Ishikawa (cell line): ENCODE data around the gene HDAC6.

ENCODE experiments used
- CEBPB ChIP-seq: IDR thresholded peaks from 2 replicates; pipeline ENCODE4 v1.6.1; 2012
- CREB1 ChIP-seq: IDR thresholded peaks from 2 replicates; pipeline ENCODE4 v1.6.1; 2012; ENCODE audit warnings: low read depth
- EGR1 ChIP-seq: IDR thresholded peaks from 2 replicates; pipeline ENCODE4 v1.6.1; 2012
- EP300 ChIP-seq: IDR thresholded peaks from 2 replicates; pipeline ENCODE4 v1.6.1; 2012; ENCODE audit warnings: borderline replicate concordance
- FOXM1 ChIP-seq: IDR thresholded peaks from 2 replicates; pipeline ENCODE4 v1.6.1; 2012; ENCODE audit warnings: low read depth, borderline replicate concordance
- NFIC ChIP-seq: IDR thresholded peaks from 2 replicates; pipeline ENCODE4 v1.6.1; 2012
- RAD21 ChIP-seq: IDR thresholded peaks from 2 replicates; pipeline ENCODE4 v1.6.1; 2012; ENCODE audit warnings: low read depth
- TAF1 ChIP-seq: IDR thresholded peaks from 2 replicates; pipeline ENCODE4 v1.6.1; 2012; ENCODE audit warnings: low read depth, mild to moderate bottlenecking
- TCF12 ChIP-seq: IDR thresholded peaks from 2 replicates; pipeline ENCODE4 v1.6.1; 2012; ENCODE audit warnings: low read depth
- TEAD4 ChIP-seq: IDR thresholded peaks from 2 replicates; pipeline ENCODE4 v1.6.1; 2012
- YY1 ChIP-seq: IDR thresholded peaks from 2 replicates; pipeline ENCODE4 v1.6.1; 2012; ENCODE audit warnings: low read depth
- ZBTB7A ChIP-seq: IDR thresholded peaks from 2 replicates; pipeline ENCODE4 v1.6.1; 2012; ENCODE audit warnings: low read depth
- TF ChIP-seq, protein P1 (sequence below): IDR thresholded peaks from 2 replicates; pipeline ENCODE4 v1.6.1; 2012; ENCODE audit warnings: low read depth, mild to moderate bottlenecking
- TF ChIP-seq, protein P2 (sequence below): IDR thresholded peaks from 2 replicates; pipeline ENCODE4 v1.6.1; 2012
- TF ChIP-seq, protein P3 (sequence below): IDR thresholded peaks from 2 replicates; pipeline ENCODE4 v1.6.1; 2012

HDAC6 gene

DNA sequence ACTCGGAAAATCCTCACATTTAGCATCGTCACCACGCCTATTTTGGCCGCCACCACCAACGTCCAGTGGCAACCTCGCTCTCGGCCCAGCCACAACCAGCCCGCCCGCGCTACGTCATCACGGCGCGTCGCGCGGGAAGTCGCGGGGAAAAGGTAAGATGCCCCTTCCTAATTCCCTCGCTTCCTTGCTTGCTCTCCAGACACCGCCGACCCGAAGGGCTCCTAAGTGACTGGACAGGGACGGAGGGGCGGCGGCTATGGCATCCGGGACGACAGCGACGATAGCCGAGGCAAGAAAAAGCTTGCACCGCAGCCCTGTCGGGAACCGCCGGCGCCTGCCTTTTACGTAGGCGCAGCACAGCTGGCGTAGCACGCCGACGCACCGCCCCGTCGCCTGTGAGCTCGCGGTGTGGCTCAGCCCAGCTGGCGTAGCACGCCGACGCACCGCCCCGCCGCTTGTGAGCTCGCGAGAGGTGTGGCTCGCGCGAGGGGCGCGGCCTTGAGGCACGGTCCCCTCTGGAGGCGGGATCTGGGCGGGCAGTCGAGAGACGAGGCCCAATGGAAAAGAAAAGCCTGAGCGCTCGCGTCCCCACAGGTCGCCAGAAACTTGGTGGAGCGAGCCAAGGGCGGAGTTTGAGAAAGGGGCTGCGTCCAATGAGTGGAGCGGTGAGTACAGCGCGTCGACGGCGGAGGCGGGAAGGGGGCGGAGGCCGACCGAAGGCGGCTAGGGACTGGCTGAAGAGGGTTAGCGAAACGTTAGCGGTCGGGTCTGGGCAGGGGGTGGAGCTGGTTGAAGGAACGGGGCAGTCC lies at the start of gene HDAC6:
HDAC6 (plus strand) TSS at position 788 of the 809 bp plus-strand sequence. CDS start 626 bp downstream, outside the sequence.
- TF ChIP-seq FOXM1: no peak
- TF ChIP-seq, protein P1, sequence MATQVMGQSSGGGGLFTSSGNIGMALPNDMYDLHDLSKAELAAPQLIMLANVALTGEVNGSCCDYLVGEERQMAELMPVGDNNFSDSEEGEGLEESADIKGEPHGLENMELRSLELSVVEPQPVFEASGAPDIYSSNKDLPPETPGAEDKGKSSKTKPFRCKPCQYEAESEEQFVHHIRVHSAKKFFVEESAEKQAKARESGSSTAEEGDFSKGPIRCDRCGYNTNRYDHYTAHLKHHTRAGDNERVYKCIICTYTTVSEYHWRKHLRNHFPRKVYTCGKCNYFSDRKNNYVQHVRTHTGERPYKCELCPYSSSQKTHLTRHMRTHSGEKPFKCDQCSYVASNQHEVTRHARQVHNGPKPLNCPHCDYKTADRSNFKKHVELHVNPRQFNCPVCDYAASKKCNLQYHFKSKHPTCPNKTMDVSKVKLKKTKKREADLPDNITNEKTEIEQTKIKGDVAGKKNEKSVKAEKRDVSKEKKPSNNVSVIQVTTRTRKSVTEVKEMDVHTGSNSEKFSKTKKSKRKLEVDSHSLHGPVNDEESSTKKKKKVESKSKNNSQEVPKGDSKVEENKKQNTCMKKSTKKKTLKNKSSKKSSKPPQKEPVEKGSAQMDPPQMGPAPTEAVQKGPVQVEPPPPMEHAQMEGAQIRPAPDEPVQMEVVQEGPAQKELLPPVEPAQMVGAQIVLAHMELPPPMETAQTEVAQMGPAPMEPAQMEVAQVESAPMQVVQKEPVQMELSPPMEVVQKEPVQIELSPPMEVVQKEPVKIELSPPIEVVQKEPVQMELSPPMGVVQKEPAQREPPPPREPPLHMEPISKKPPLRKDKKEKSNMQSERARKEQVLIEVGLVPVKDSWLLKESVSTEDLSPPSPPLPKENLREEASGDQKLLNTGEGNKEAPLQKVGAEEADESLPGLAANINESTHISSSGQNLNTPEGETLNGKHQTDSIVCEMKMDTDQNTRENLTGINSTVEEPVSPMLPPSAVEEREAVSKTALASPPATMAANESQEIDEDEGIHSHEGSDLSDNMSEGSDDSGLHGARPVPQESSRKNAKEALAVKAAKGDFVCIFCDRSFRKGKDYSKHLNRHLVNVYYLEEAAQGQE: no peak
- TF ChIP-seq EP300: no peak
- 0 out of 2 replicates have a peak, but pooled peaks have one; percentile 21 for TF ChIP-seq TAF1
- TF ChIP-seq CREB1: peak; percentile 96
- no peak for TF ChIP-seq TCF12
- TF ChIP-seq CEBPB: no peak
- TF ChIP-seq, protein P2, sequence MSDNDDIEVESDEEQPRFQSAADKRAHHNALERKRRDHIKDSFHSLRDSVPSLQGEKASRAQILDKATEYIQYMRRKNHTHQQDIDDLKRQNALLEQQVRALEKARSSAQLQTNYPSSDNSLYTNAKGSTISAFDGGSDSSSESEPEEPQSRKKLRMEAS: no peak
- no peak for TF ChIP-seq EGR1
- TF ChIP-seq RAD21: no peak

- TF ChIP-seq, protein P1: no peak
- no peak for TF ChIP-seq NFIC
- no peak for TF ChIP-seq YY1
- no peak for TF ChIP-seq RAD21
- TF ChIP-seq, protein P3, sequence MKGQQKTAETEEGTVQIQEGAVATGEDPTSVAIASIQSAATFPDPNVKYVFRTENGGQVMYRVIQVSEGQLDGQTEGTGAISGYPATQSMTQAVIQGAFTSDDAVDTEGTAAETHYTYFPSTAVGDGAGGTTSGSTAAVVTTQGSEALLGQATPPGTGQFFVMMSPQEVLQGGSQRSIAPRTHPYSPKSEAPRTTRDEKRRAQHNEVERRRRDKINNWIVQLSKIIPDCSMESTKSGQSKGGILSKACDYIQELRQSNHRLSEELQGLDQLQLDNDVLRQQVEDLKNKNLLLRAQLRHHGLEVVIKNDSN: no peak
- TF ChIP-seq CEBPB: no peak
- no peak for TF ChIP-seq TEAD4
- no peak for TF ChIP-seq EGR1
- no peak for TF ChIP-seq TAF1
- TF ChIP-seq, protein P2: no peak
- no peak for TF ChIP-seq TCF12
- TF ChIP-seq EP300: no peak
- no peak for TF ChIP-seq FOXM1
- TF ChIP-seq ZBTB7A: no peak
- no peak for TF ChIP-seq CREB1
Measured at GRCh38 chrX:48752498-48752897, 49.4 kb upstream of the HDAC6 start.

DNA sequence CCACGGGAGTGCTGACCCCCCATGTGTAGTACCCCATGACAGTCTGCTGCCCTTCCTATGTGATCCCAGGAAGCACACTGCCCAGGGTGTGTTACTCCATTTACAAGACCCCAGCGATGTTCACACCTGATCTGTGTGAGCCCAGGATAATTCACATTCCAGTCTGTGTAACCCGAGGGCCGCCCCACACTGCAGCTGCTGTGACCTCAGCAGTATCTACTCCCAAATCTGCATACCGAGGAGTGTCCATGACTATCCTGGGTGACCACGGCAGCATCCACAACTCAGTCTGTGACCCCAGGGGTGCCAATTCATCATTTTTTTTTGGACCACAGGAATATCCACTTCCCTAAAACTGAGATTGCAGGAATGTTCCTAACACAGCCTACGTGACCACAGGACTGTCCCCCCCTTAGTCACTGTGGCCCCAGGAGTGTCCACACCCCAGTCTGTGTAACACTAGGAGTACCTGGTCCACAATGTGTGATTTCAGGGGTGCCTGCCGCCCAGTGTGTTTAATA lies 48.1 kb upstream of the HDAC6 start:
- TF ChIP-seq, protein P3: no peak
- TF ChIP-seq EGR1 (no peak), NFIC (no peak), CEBPB (no peak), EP300 (no peak), YY1 (no peak), FOXM1 (no peak), TAF1 (no peak), RAD21 (no peak), ZBTB7A (no peak), TEAD4 (no peak), TCF12 (no peak), CREB1 (no peak)
- TF ChIP-seq, protein P2: no peak
- TF ChIP-seq, protein P1: no peak
